ENCODE measurements around the gene PIGU. TPM values are rescaled to one million over a fixed set of nuclear protein-coding genes. Genes with fewer than 3 reads are reported as not detected.

PIGU gene
- total RNA-seq, 1 donor from 2014 or later: 12.3 TPM

- Histone ChIP-seq H3K9me3 (no peaks in the 10 kb centered on the region), H3K27me3 (no peaks in the 10 kb centered on the region), H3K36me3 (no peaks in the 10 kb centered on the region), H3K4me3 (no peak overlapping the region), H3K27ac (no peak overlapping the region), H3K4me1 (peaks cover 34% of the 10 kb centered on the region)
- DNase-seq (ENCODE audit: extremely low spot score in 2 of 2): peak in 1 of 2 donors; percentile 18
- TF ChIP-seq CTCF (IDR thresholded peaks at IDR 0.05) (no peak), POLR2A (IDR thresholded peaks at IDR 0.05) (no peak), POLR2AphosphoS5 (IDR thresholded peaks at IDR 0.05; ENCODE audit: insufficient read depth in 1 of 2, low read depth in 1 of 2) (no peak)
- intact Hi-C loops (cut with DNase I): no loop called here
Measured at GRCh38 chr20:34578025-34578424, 98.9 kb downstream of the PIGU start.

- DNase-seq (ENCODE audit: extremely low spot score in 2 of 2): peak in 1 of 2 donors; percentile 6
- H3K9me3 ChIP-seq: no peaks in the 10 kb centered on the region
- intact Hi-C loops (cut with DNase I): no loop called here
- H3K4me1 ChIP-seq: peaks cover 25% of the 10 kb centered on the region
- no peak for TF ChIP-seq POLR2AphosphoS5 (IDR thresholded peaks at IDR 0.05; ENCODE audit: insufficient read depth in 1 of 2, low read depth in 1 of 2)
- TF ChIP-seq CTCF (IDR thresholded peaks at IDR 0.05): no peak
- TF ChIP-seq POLR2A (IDR thresholded peaks at IDR 0.05): no peak
- no peak overlapping the region for H3K27ac ChIP-seq
- no peaks in the 10 kb centered on the region for H3K36me3 ChIP-seq
- H3K27me3 ChIP-seq: no peaks in the 10 kb centered on the region
- H3K4me3 ChIP-seq: no peak overlapping the region
Measured at GRCh38 chr20:34577061-34577460, 99.8 kb downstream of the PIGU start.

GRCh38 chr20:34575756-34576155, 101.1 kb downstream of the PIGU start:
- no peak overlapping the region for H3K4me3 ChIP-seq
- peaks cover 13% of the 10 kb centered on the region for H3K4me1 ChIP-seq
- no peaks in the 10 kb centered on the region for H3K9me3 ChIP-seq
- TF ChIP-seq POLR2AphosphoS5 (IDR thresholded peaks at IDR 0.05; ENCODE audit: insufficient read depth in 1 of 2, low read depth in 1 of 2) (no peak), CTCF (IDR thresholded peaks at IDR 0.05) (no peak), POLR2A (IDR thresholded peaks at IDR 0.05) (no peak)
- no peaks in the 10 kb centered on the region for H3K36me3 ChIP-seq
- DNase-seq (ENCODE audit: extremely low spot score in 2 of 2): peak in 1 of 2 donors; percentile 56
- no peak overlapping the region for H3K27ac ChIP-seq
- no peaks in the 10 kb centered on the region for H3K27me3 ChIP-seq
- intact Hi-C loops (cut with DNase I): no loop called here

GRCh38 chr20:34575271-34575670, 101.6 kb downstream of the PIGU start:
- H3K36me3 ChIP-seq: no peaks in the 10 kb centered on the region
- intact Hi-C loops (cut with DNase I): no loop called here
- TF ChIP-seq CTCF (IDR thresholded peaks at IDR 0.05): no peak
- no peak for TF ChIP-seq POLR2AphosphoS5 (IDR thresholded peaks at IDR 0.05; ENCODE audit: insufficient read depth in 1 of 2, low read depth in 1 of 2)
- no peak for TF ChIP-seq POLR2A (IDR thresholded peaks at IDR 0.05)
- DNase-seq (ENCODE audit: extremely low spot score in 2 of 2): peak in 1 of 2 donors; percentile 29
- no peak overlapping the region for H3K27ac ChIP-seq
- H3K9me3 ChIP-seq: no peaks in the 10 kb centered on the region
- H3K4me3 ChIP-seq: no peak overlapping the region
- H3K4me1 ChIP-seq: peaks cover 9% of the 10 kb centered on the region
- H3K27me3 ChIP-seq: no peaks in the 10 kb centered on the region

- Histone ChIP-seq H3K4me1 (peaks cover 4% of the 10 kb centered on the region), H3K4me3 (no peak overlapping the region), H3K27ac (no peak overlapping the region), H3K9me3 (no peaks in the 10 kb centered on the region), H3K27me3 (no peaks in the 10 kb centered on the region), H3K36me3 (no peaks in the 10 kb centered on the region)
- peak in 1 of 2 donors; percentile 62 for DNase-seq (ENCODE audit: extremely low spot score in 2 of 2)
- intact Hi-C loops (cut with DNase I): no loop called here
- no peak for TF ChIP-seq POLR2AphosphoS5 (IDR thresholded peaks at IDR 0.05; ENCODE audit: insufficient read depth in 1 of 2, low read depth in 1 of 2)
Measured at GRCh38 chr20:34574861-34575260, 102.0 kb downstream of the PIGU start.
